NCI-H2196 (cell line): ENCODE measurements around the gene OTOA.
"Not testable (repeated sequence)": the region's sequence is repeated elsewhere in the genome, so short reads cannot be mapped to it uniquely, and the experiment has no call there.

Experiments
- DNase-seq: peaks from one replicate; lab custom pipeline; 2025; ENCODE audit not compliant: unreplicated experiment; lab: John Stamatoyannopoulos, UW

Gene OTOA

DNA sequence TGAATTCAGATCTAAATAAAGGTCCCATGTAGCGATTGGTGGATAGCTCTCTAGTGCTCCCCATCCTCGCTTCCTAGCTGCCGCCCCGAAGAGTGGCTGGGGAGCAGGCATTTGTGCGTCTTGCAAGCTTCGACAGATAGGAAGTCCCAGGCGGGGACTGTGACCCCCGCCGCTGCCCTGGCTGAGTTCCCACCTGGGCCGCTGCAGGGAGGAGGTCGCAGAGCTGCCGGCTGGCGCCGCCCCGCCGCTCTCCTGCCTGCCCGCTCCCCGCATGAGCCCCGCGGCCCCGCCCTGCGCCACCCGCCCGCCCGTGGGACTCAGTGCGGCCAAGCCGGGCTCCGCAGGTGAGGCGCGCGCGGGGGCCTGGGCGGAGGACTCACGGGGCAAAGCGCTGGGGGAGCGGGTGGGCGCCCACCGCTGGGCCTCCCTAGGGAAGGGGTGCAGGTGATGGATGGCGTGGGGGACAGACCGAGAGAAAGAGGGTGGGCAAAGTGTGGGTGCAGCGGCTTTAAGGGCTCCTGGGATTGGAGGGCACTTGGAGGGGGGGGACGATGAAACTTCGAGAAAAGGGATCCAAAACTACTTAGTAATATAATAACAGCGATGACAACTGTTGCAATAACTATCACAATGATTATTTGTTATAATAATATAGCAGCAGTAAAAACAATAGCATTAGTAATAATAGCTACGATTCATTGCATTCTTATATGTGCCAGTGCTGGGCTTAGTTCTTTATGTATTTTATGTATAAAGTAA, at the start of gene OTOA:
TSS of gene OTOA (plus strand) at position 80 of the 759 bp plus-strand sequence. CDS start 14,547 bp downstream, outside the sequence.
- DNase-seq = no peak

- DNase-seq = no peak
Observed at GRCh38 chr16:21614896-21615295, 48.9 kb upstream of the OTOA start.

- no peak for DNase-seq
Observed at GRCh38 chr16:21617607-21618006, 46.2 kb upstream of the OTOA start.

- DNase-seq = no peak
Observed at GRCh38 chr16:21618281-21618680, 45.5 kb upstream of the OTOA start.

DNA sequence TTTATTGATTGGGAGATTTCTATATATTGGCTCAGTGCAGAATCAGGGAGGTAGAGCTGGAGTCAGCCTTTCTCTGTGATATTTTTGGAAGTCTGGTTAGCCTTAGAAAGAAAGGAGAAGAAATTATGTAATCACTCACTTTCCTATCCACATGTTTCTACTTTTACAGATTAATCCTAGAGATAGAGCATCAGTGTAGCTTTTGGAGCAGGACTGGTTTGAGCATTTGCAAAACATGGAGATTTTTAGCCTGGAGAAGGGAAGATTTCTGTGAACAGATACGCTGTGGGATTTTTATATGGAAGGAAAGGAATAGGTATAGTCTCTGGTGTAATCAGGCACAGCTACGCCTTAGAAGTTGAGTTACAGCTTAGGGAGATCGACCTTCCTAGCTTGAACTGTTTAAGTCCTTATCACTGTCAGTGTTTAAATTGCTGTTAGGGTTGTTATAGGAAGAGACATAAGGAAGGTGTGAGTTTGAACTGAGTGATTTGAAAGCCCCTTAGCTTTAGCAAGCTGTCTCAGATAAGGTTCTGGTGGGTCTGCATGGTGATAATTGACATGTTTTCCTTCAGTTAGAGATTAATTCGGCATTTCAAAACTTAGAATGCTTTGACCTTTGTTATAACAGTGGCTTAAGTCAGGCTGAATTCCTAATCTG, 43.9 kb upstream of the OTOA start:
- DNase-seq = no peak

DNA sequence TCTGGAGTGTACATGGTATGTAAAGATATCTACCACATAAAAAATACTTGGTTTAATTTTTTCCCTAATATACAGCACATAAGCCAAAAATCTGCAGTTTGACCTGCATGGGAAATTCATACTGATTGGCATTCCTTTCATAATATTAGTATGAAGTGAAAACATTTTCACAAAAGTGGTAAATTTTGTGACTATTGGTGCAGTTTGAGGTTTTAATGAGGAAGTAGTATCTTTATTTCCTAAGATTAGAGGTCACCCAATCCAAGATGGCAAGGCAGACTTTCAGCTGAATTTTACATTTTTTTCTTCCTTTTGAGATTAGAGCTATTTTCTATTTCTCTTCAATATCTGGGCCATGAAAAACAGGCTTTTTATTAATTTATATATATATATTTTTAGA, 43.2 kb upstream of the OTOA start:
- DNase-seq = no peak

GRCh38 chr16:21622545-21622944, 41.2 kb upstream of the OTOA start:
- DNase-seq = no peak

GRCh38 chr16:21625026-21625425, 38.7 kb upstream of the OTOA start:
- DNase-seq = no peak

- DNase-seq = no peak
Observed at GRCh38 chr16:21626659-21627277, 37.0 kb upstream of the OTOA start.

DNA sequence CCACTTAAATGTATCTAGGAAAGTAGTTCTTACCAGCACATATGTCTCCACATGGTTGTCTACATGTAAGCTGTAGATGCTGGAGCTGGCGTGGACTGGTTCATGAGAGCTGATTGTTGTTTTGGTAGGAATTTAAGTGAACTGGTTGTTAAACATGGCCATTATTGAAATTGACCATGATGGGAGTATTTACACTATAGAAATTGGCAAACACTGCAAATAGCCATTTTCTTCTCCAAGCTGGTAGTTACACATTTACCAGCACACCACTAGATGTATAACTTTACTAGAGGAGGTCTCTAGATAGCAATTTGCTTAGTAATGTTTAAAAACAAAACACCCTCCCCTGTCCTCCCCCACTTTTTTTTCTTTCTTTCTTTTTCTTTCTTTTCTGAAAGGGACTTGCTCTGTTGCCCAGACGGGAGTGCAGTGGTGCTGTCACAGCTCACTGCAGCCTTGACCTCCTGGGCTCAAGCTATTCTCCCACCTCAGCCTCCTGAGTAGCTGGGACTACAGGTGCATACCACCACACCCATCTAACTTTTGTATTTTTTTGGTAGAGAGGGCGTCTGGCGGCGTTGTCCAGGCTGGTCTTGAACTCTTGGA, 35.5 kb upstream of the OTOA start:
- DNase-seq = no peak

GRCh38 chr16:21628772-21629171, 35.0 kb upstream of the OTOA start:
- no peak for DNase-seq

- not testable (repeated sequence) for DNase-seq
Observed at GRCh38 chr16:21629616-21630539, 33.9 kb upstream of the OTOA start.

GRCh38 chr16:21630866-21631265, 32.9 kb upstream of the OTOA start:
- not testable (repeated sequence) for DNase-seq

DNA sequence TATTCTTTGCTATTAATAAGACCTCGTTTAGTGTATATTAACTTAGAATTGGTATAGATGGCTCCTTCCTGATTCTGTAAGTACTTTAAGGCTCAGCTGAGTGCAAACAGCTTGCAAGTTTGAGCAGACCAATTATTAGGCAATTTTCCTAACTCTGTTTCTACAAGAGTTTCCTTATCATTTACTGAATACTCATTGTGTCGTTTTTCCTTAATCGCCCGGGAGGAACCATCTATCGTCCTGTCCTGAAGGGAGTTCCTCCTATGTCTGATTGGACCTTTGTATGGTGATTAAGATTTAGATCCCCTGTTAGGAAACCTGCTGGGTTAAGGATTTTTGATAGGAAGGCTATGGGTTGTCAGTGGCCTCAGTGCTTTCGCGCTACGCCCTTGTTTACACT, 32.4 kb upstream of the OTOA start:
- DNase-seq = not testable (repeated sequence)

DNA sequence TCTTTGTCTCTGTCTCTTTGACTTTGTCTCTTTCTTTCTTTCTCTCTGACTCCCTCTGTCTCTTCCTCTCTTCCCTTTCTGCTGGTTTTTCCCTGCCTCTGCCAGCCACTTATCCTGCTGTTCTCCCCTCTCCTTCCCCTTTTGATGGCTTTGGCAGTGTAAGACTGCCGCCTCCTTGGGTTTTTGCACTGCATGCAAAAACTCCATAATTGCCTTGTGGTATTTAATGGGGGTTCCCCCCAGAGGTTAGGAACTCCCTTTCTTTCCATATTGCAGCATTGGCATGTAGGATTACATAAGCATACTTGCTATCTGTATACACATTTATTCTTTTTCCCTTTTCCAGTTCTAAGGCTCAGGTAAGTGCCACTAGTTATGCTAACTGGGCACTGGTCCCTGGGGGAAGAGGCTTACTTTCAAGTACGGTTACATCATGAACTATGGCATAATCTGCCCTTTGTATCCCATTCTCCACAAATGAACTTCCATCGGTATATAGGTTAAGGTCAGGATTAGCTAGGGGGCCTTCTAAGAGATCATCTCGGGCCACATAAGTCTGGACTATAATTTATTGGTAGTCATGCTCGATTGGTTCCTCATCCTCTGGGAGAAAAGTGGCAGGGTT, 31.7 kb upstream of the OTOA start:
- not testable (repeated sequence) for DNase-seq

DNA sequence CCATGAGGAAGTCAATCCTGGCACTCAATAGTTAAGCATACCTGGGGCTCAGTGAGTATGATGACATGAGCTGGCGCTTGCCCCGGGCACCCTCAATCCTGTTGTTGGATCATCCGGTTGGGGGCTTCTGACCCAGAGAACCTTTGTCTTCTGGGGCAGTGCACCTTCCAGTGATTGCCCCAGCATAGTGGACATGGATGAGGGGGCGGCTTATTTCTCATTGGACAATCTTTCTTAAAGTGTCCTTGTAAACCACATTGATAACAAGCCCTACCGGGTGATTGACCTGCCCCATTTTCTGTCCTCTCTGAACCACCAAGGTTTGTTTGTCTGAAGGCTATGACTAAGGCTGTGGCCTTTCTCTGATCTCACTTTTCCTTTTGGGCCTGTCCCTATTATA, 29.6 kb upstream of the OTOA start:
- DNase-seq = no peak

DNA sequence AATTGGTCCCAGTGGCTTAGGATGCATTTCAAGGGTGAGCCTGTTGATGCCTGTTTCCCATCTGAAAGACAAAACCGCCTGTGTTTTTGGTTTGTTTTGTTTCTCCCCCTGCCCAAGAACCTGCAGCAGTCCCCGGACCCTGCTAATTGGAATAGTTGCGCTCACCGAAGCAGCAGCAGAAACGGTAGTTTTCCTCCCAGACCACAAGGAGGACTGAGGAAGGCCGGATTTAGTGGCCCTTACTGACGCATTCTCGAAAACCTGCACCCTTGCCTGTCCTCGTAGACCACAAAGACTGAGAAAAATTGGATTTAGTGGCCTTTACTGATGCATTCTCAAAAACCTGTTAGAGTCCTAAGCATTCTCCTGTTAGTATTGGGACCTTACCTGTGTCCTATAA, 28.1 kb upstream of the OTOA start:
- DNase-seq = not testable (repeated sequence)

DNA sequence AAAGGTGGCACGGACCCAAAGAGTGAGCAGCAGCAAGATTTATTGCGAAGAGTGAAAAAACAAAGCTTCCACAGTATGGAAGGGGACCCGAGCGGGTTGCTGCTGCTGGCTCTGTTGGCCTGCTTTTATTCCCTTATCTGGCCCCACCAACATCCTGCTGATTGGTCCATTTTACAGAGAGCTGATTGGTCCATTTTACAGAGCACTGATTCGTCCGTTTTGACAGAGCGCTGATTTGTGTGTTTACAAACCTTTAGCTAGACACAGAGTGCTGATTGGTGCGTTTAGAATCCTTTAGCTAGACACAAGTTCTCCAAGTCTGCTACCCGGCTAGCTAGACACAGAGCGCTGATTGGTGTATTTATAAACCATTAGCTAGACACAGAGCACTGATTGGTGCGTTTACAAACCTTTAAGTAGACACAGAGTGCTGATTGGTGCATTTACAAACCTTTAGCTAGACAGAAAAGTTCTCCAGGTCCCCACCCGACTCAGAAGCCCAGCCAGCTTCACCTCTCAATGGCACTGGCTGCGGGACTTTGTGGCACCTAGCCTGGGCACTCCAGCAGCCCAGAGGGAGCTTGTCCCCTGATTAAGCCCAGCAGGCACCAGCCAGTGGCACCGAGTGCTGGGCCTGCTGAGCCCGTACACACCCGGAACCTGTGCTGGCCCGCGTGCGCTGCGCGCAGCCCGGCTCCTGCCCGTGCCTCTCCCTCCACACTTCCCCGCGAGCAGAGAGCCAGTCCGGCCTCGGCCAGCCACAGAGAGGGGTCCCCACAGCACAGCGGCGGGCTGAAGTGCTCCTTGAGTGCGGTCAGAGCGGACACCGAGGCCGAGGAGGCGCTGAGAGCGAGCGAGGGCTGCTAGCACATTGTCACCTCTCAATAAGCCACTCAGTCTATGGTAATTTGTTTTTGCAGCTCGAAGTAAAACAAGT, 26.5 kb upstream of the OTOA start:
- no peak for DNase-seq

- DNase-seq = no peak
Observed at GRCh38 chr16:21638573-21638975, 25.2 kb upstream of the OTOA start.
